ENCODE data around the gene CCDC186. TPM values are rescaled to one million over a fixed set of nuclear protein-coding genes. Genes with fewer than 3 reads are reported as not detected.

The CCDC186 gene
- total and polyA plus RNA-seq, 2 of the 8 experiments (the other 6 are each of a cell fraction or from before 2014, with no cell fraction given): 3.0 to 30.3 TPM

GRCh38 chr10:114110174-114110972 is 63.6 kb downstream of the CCDC186 start:
- Histone ChIP-seq H3K4me3 (ENCODE audit: extremely low read depth in 1 of 4, insufficient read depth in 2 of 4, low read depth in 3 of 4, low read length in 4 of 4) (no peak overlapping the region), H3K79me2 (ENCODE audit: control insufficient read depth in 1 of 2, insufficient read depth in 2 of 2, low read length in 2 of 2) (no peaks in the 10 kb centered on the region), H4K20me1 (replicated peaks in 1 of 2; ENCODE audit: control insufficient read depth in 1 of 2, insufficient read depth in 2 of 2, low read length in 2 of 2) (no peaks in the 10 kb centered on the region), H3K23me2 (ENCODE audit: low read depth, low read length) (no peaks in the 10 kb centered on the region), H3K9me3 (ENCODE audit: insufficient read depth in 2 of 2, low read depth in 1 of 2, low read length in 1 of 2) (no peaks in the 10 kb centered on the region), H2BK20ac (ENCODE audit: low read length) (no peak overlapping the region), H3K4ac (replicated peaks; ENCODE audit: insufficient read length, low read depth, low read length) (no peak overlapping the region), H3K23ac (ENCODE audit: insufficient read length) (no peak overlapping the region), H3K79me1 (ENCODE audit: low read depth, low read length) (no peaks in the 10 kb centered on the region), H2BK15ac (ENCODE audit: low read length) (no peak overlapping the region), H4K5ac (ENCODE audit: insufficient read length, low read depth, low read length) (no peak overlapping the region), H3K9ac (replicated peaks in 1 of 4; ENCODE audit: extremely low read depth in 1 of 4, low read depth in 3 of 4, low read length in 3 of 4) (no peak overlapping the region; a peak in 2 of 7 replicates), H3K36me3 (ENCODE audit: control insufficient read depth in 2 of 4, insufficient read depth in 4 of 4, low read length in 3 of 4) (no peaks in the 10 kb centered on the region), H2AK5ac (ENCODE audit: low read depth, low read length) (no peak overlapping the region), H3K14ac (ENCODE audit: insufficient read length) (no peak overlapping the region), H4K91ac (replicated peaks; ENCODE audit: insufficient read length, low read length) (no peak overlapping the region), H3K27ac (ENCODE audit: low read depth, low read length) (no peak overlapping the region), H3K27me3 (replicated peaks in 1 of 4; ENCODE audit: control insufficient read depth in 3 of 4, extremely low read depth in 1 of 4, insufficient read depth in 3 of 4, low read length in 3 of 4) (no peaks in the 10 kb centered on the region), H2BK5ac (ENCODE audit: low read depth, low read length) (no peak overlapping the region), H3K56ac (replicated peaks; ENCODE audit: insufficient read length, low read depth, low read length) (no peak overlapping the region), H2BK12ac (ENCODE audit: low read depth, low read length) (no peak overlapping the region), H3K4me1 (replicated peaks in 1 of 4; ENCODE audit: control insufficient read depth in 3 of 4, insufficient read depth in 4 of 4, low read length in 3 of 4) (no peaks in the 10 kb centered on the region), H2AFZ (ENCODE audit: low read length) (no peak overlapping the region; the same call in 1 of the 2 replicates), H3K4me2 (ENCODE audit: insufficient read depth in 1 of 2, low read depth in 2 of 2, low read length in 2 of 2) (no peak overlapping the region), H3K18ac (ENCODE audit: extremely low read depth, low read length) (no peak overlapping the region), H4K8ac (ENCODE audit: extremely low read depth, insufficient read depth, low read length) (no peak overlapping the region), H2BK120ac (replicated peaks; ENCODE audit: low read depth, low read length) (no peak overlapping the region)
- FAIRE-seq (no peak), DNase-seq (ENCODE audit: low read depth in 1 of 2, low spot score in 2 of 2) (no peak)
- POLR2A ChIA-PET (ENCODE audit: partially characterized antibody): no interaction called here
- CTCF ChIA-PET (ENCODE audit: partially characterized antibody): interaction anchor here (0.6 to 8.2 kb wide), 27 partner anchors 10 to 406 kb away, joined by 3 to 41 read pairs (median 4); no protein-coding TSS in a partner anchor
- 79% methylated on average over 5 of the region's 5 CpGs; no CpG with 5 or more reads in 1 of the 2 experiments for WGBS, 2 experiments (ENCODE audit: extremely low coverage in 1 of 2, insufficient coverage in 1 of 2, insufficient read length in 1 of 2, insufficient replicate concordance in 2 of 2, low coverage in 1 of 2, low lambda C conversion rate in 2 of 2, missing lambda C conversion rate in 1 of 2)
- TF ChIP-seq KDM4A (IDR thresholded peaks at IDR 0.05; ENCODE audit: low read depth, low read length, severe bottlenecking) (no peak), SP2 (IDR thresholded peaks at IDR 0.05; ENCODE audit: low read length) (no peak), FOSL1 (IDR thresholded peaks at IDR 0.05; ENCODE audit: insufficient read depth, low read depth, low read length) (no peak), RAD21 (IDR thresholded peaks at IDR 0.05 in 1 of 2, conservative IDR thresholded peaks at IDR 0.05 in 1 of 2; ENCODE audit: low read depth in 2 of 2, low read length in 2 of 2) (peak; percentile 68 to 70), CTBP2 (IDR thresholded peaks at IDR 0.05; ENCODE audit: borderline replicate concordance, insufficient read depth, insufficient read length, low read length) (no peak), RNF2 (IDR thresholded peaks at IDR 0.05; ENCODE audit: borderline replicate concordance, low read depth, low read length, missing control alignments, poor library complexity, severe bottlenecking) (no peak), HDAC6 (IDR thresholded peaks at IDR 0.05; ENCODE audit: low read depth, low read length) (no peak), HDAC2 (IDR thresholded peaks at IDR 0.05; ENCODE audit: borderline replicate concordance in 1 of 2, low read depth in 2 of 2, low read length in 2 of 2) (no peak), CHD2 (IDR thresholded peaks at IDR 0.05; ENCODE audit: low read length) (no peak), YY1 (IDR thresholded peaks at IDR 0.05; ENCODE audit: low read depth, low read length) (no peak), NRF1 (IDR thresholded peaks at IDR 0.05; ENCODE audit: low read depth, low read length) (no peak)
